Osteocyte (in vitro differentiated cells): ENCODE measurements around the gene PAQR4. TPM values are rescaled to one million over a fixed set of nuclear protein-coding genes. Genes with fewer than 3 reads are reported as not detected.
A peak's percentile ranks its signal among the peaks of the same experiment; 100 is the strongest.

Source experiments
- DNase-seq: peaks from one replicate; pipeline ENCODE4 v3.0.0; 2021; ENCODE audit warnings: mixed read lengths; ENCODE audit not compliant: unreplicated experiment; ENCODE audit errors: extremely low spot score
- H3K27ac Mint-ChIP-seq: one replicate; pipeline ENCODE4 v1.8.0; 2021; ENCODE audit warnings: mild to moderate bottlenecking, mixed read lengths; ENCODE audit not compliant: unreplicated experiment
- H3K27me3 Mint-ChIP-seq: one replicate; pipeline ENCODE4 v1.8.0; 2021; ENCODE audit warnings: mixed read lengths; ENCODE audit not compliant: unreplicated experiment
- H3K36me3 Mint-ChIP-seq: one replicate; pipeline ENCODE4 v1.8.0; 2021; ENCODE audit warnings: mixed read lengths; ENCODE audit not compliant: unreplicated experiment
- H3K4me1 Mint-ChIP-seq: one replicate; pipeline ENCODE4 v1.8.0; 2021; ENCODE audit warnings: mixed read lengths; ENCODE audit not compliant: unreplicated experiment
- H3K4me3 Mint-ChIP-seq: one replicate; pipeline ENCODE4 v1.8.0; 2021; ENCODE audit warnings: mild to moderate bottlenecking, moderate library complexity, mixed read lengths; ENCODE audit not compliant: unreplicated experiment
- H3K9me3 Mint-ChIP-seq: one replicate; pipeline ENCODE4 v1.8.0; 2021; ENCODE audit warnings: mixed read lengths; ENCODE audit not compliant: unreplicated experiment
- total RNA-seq: library from RNA; stranded (reverse); gene quantifications from 2 replicates; pipeline ENCODE4 v1.2.1, GENCODE V29; 2021
- TF ChIP-seq, protein P1 (sequence below): fragments of 200-600 bp; sonication (generic); IDR thresholded peaks from 2 replicates; pipeline ENCODE4 v1.5.0; 2021; ENCODE audit warnings: antibody characterized with exemption, mild to moderate bottlenecking, moderate library complexity

PAQR4 gene
- total RNA-seq, 1 donor from 2014 or later: 8.4 TPM

- H3K27ac Mint-ChIP-seq: no peak overlapping the region
- peaks cover 16% of the 10 kb centered on the region for H3K27me3 Mint-ChIP-seq
- TF ChIP-seq, protein P1, sequence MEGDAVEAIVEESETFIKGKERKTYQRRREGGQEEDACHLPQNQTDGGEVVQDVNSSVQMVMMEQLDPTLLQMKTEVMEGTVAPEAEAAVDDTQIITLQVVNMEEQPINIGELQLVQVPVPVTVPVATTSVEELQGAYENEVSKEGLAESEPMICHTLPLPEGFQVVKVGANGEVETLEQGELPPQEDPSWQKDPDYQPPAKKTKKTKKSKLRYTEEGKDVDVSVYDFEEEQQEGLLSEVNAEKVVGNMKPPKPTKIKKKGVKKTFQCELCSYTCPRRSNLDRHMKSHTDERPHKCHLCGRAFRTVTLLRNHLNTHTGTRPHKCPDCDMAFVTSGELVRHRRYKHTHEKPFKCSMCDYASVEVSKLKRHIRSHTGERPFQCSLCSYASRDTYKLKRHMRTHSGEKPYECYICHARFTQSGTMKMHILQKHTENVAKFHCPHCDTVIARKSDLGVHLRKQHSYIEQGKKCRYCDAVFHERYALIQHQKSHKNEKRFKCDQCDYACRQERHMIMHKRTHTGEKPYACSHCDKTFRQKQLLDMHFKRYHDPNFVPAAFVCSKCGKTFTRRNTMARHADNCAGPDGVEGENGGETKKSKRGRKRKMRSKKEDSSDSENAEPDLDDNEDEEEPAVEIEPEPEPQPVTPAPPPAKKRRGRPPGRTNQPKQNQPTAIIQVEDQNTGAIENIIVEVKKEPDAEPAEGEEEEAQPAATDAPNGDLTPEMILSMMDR: no peak
- no peak for DNase-seq
- no peaks in the 10 kb centered on the region for H3K36me3 Mint-ChIP-seq
- H3K9me3 Mint-ChIP-seq: no peaks in the 10 kb centered on the region
- H3K4me1 Mint-ChIP-seq: no peaks in the 10 kb centered on the region
- no peak overlapping the region for H3K4me3 Mint-ChIP-seq
These were observed 27.1 kb downstream of the PAQR4 start for GRCh38 chr16:2996298-2996697.

DNA sequence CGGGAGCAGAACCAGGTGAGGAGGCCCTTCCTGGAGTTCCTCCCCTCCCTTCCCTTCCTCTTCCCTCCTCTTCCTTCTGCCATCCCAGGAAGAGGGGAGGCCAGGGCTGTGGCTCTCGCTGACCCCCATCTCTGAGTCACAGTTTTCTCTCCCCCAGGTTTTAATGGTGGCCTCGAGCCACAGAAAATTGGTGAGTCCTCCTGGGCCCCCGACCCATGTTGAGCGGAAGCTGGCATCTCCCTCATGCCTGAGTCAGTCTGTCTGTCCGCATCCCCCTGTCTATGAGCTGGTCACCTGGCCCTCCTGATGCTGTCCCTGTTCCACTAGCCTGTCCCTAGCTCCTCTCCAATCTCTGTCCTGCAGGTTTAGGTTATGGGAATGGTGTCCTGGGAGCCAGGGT is 30.8 kb downstream of the PAQR4 start:
- no peaks in the 10 kb centered on the region for H3K9me3 Mint-ChIP-seq
- H3K4me3 Mint-ChIP-seq: no peak overlapping the region
- H3K27me3 Mint-ChIP-seq: peaks cover 18% of the 10 kb centered on the region

DNA sequence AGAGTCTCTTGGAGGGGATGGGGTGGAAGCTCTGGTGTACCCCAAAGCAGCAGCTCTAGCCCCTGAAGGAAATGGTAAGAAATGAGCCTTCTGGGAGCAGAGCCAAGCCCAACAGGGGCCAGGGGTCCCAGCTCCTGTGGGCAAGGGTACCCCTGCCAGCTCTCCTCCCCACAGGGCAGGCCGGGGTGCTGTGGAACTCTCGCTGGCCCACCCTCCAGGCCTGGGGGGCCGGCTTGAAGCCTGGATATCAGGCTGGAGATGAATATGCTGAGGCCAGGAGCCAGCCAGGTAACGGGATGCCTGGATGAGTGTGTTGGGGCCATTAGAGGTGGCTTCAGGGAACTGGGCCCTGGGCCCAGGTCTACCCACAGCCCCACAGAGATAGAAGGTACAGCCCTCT is 31.4 kb downstream of the PAQR4 start:
- no peaks in the 10 kb centered on the region for H3K36me3 Mint-ChIP-seq
- DNase-seq: no peak
- no peak overlapping the region for H3K4me3 Mint-ChIP-seq
- H3K9me3 Mint-ChIP-seq: no peaks in the 10 kb centered on the region
- no peak overlapping the region for H3K27ac Mint-ChIP-seq
- TF ChIP-seq, protein P1: no peak
- peaks cover 1% of the 10 kb centered on the region for H3K4me1 Mint-ChIP-seq
- H3K27me3 Mint-ChIP-seq: peaks cover 20% of the 10 kb centered on the region

More for the DNA sequence above, 30.8 kb downstream of the PAQR4 start:
- peaks cover under 1% of the 10 kb centered on the region for H3K4me1 Mint-ChIP-seq
- no peak overlapping the region for H3K27ac Mint-ChIP-seq
- DNase-seq: no peak
- no peaks in the 10 kb centered on the region for H3K36me3 Mint-ChIP-seq
- TF ChIP-seq, protein P1: no peak

- DNase-seq: no peak
- TF ChIP-seq, protein P1: no peak
- Mint-ChIP-seq H3K4me1 (peaks cover 1% of the 10 kb centered on the region), H3K27me3 (peaks cover 26% of the 10 kb centered on the region), H3K4me3 (no peak overlapping the region), H3K36me3 (no peaks in the 10 kb centered on the region), H3K27ac (no peak overlapping the region), H3K9me3 (no peaks in the 10 kb centered on the region)
These were observed 32.2 kb downstream of the PAQR4 start for GRCh38 chr16:3001316-3001715.

GRCh38 chr16:3003582-3004270 is 34.6 kb downstream of the PAQR4 start:
- Mint-ChIP-seq H3K36me3 (no peaks in the 10 kb centered on the region), H3K27me3 (peaks cover 50% of the 10 kb centered on the region), H3K4me3 (peak overlapping the region; percentile 35), H3K9me3 (no peaks in the 10 kb centered on the region), H3K4me1 (peaks cover 1% of the 10 kb centered on the region), H3K27ac (no peak overlapping the region)
- TF ChIP-seq, protein P1: peak; percentile 52
- peak; percentile 97 for DNase-seq
